Islet of Langerhans (tissue), 1 donor: Measurements from ENCODE around the gene NPHP3.
"Not testable (repeated sequence)": the region's sequence is repeated elsewhere in the genome, so short reads cannot be mapped to it uniquely, and the experiment has no call there.

Experiments
- FAIRE-seq: peaks from one replicate; lab custom pipeline; 2011; peaks lifted over from hg19 to GRCh38; lab: Jason Lieb, UNC

Gene NPHP3

GRCh38 chr3:132641427-132641826 is 80.8 kb downstream of the NPHP3 start:
- FAIRE-seq, result not testable (repeated sequence)

DNA sequence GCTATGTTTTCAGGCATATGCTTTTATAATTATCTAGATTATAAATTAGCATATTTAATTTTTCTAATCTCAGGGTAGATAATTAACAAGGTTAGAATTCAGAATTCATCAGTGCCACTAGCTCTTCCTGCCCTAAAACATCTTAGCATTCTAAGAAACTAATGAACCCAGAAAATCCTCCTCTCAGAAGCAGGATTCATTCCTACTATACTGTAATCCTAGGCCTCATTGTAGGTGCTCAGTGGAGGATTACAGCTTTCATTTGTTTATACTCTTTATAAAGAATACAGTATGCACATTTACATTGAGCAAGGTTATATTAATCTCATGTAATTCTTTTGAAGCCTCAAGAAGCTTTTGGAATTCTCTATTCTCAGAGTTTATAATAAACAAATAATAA is 83.5 kb downstream of the NPHP3 start:
- no peak for FAIRE-seq

DNA sequence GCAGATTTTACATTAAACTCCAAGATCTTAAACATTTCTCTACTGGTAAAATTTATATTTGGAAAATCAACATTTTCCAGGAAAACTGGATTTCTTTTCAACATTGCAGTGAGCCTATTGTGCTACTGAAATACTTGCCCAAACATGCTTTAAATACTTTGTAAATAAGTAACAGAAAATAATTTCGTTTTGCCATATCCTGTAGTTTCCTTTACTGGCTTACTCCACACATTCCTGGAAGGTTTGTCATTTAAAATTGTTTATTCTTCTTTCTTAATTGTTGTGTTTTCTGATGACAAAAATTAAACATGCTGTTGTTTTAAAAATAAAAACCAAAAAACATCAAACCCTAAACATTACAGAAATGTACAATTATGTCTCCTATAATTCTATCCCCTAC is 84.6 kb downstream of the NPHP3 start:
- FAIRE-seq, result peak; percentile 94

- FAIRE-seq, result no peak
Measured at GRCh38 chr3:132635052-132635451, 87.2 kb downstream of the NPHP3 start.
